ENCODE measurements around the gene KLHL29. TPM values are rescaled to one million over a fixed set of nuclear protein-coding genes. Genes with fewer than 3 reads are reported as not detected.

Gene KLHL29
- total RNA-seq, 1 experiment from 2014 or later: 12.2 TPM

DNA sequence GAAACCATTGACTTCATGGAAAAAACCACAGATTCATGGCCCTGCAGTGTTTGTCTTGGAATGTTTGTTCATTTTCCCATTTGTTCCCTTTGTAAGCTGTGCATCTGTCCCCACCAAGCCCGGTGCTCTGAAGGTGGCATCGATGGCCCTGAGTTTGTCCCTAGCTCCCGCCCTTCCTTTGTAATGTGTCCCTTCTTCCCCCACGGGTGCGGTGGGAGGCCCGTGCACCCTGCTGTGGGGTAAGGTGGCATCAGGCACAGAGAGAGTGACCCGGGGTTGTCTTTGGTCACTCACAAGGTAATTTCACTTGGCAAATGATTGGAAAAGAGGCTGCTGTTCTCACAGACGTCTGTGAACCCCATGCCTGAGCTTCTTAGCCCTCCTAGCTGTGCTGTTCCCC is 28.7 kb downstream of the KLHL29 start:
- POLR2A ChIA-PET (ENCODE audit: low non-redundant PET): no interaction called here
- H3K9me3 ChIP-seq (ENCODE audit: low read depth, low read length, poor library complexity, severe bottlenecking): no peaks in the 10 kb centered on the region
- H3K27me3 ChIP-seq (replicated peaks; ENCODE audit: insufficient read depth, low read depth, low read length, poor library complexity): no peaks in the 10 kb centered on the region
- CTCF ChIA-PET: no interaction called here
- no peak for DNase-seq (ENCODE audit: low spot score)
- H3K4me1 ChIP-seq (ENCODE audit: insufficient read depth, low read length, poor library complexity, severe bottlenecking): peaks cover 16% of the 10 kb centered on the region
- BruUV-seq (replicated peaks): no TSS peak
- no peak overlapping the region for H3K27ac ChIP-seq (ENCODE audit: low read depth, low read length, poor library complexity, severe bottlenecking)
- TF ChIP-seq, protein P1, sequence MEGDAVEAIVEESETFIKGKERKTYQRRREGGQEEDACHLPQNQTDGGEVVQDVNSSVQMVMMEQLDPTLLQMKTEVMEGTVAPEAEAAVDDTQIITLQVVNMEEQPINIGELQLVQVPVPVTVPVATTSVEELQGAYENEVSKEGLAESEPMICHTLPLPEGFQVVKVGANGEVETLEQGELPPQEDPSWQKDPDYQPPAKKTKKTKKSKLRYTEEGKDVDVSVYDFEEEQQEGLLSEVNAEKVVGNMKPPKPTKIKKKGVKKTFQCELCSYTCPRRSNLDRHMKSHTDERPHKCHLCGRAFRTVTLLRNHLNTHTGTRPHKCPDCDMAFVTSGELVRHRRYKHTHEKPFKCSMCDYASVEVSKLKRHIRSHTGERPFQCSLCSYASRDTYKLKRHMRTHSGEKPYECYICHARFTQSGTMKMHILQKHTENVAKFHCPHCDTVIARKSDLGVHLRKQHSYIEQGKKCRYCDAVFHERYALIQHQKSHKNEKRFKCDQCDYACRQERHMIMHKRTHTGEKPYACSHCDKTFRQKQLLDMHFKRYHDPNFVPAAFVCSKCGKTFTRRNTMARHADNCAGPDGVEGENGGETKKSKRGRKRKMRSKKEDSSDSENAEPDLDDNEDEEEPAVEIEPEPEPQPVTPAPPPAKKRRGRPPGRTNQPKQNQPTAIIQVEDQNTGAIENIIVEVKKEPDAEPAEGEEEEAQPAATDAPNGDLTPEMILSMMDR (conservative IDR thresholded peaks at IDR 0.05; ENCODE audit: low read depth, low read length): no peak
- no peak for TF ChIP-seq EZH2 (IDR thresholded peaks at IDR 0.05; ENCODE audit: borderline replicate concordance, low read depth, low read length, poor library complexity, severe bottlenecking)
- H3K36me3 ChIP-seq (ENCODE audit: insufficient read depth, low read length, poor library complexity, severe bottlenecking): no peaks in the 10 kb centered on the region
- intact Hi-C loops (cut with micrococcal nuclease; ENCODE audit: unreplicated experiment): no loop called here
- H3K4me3 ChIP-seq (ENCODE audit: low read depth, low read length, poor library complexity, severe bottlenecking): no peak overlapping the region

- CTCF ChIA-PET: no interaction called here
- Histone ChIP-seq H3K27me3 (replicated peaks; ENCODE audit: insufficient read depth, low read depth, low read length, poor library complexity) (no peaks in the 10 kb centered on the region), H3K9me3 (ENCODE audit: low read depth, low read length, poor library complexity, severe bottlenecking) (no peaks in the 10 kb centered on the region), H3K36me3 (ENCODE audit: insufficient read depth, low read length, poor library complexity, severe bottlenecking) (no peaks in the 10 kb centered on the region), H3K27ac (ENCODE audit: low read depth, low read length, poor library complexity, severe bottlenecking) (no peak overlapping the region), H3K4me3 (ENCODE audit: low read depth, low read length, poor library complexity, severe bottlenecking) (no peak overlapping the region), H3K4me1 (ENCODE audit: insufficient read depth, low read length, poor library complexity, severe bottlenecking) (peaks cover 19% of the 10 kb centered on the region)
- BruUV-seq (replicated peaks): no TSS peak
- POLR2A ChIA-PET (ENCODE audit: low non-redundant PET): no interaction called here
- no peak for DNase-seq (ENCODE audit: low spot score)
- intact Hi-C loops (cut with micrococcal nuclease; ENCODE audit: unreplicated experiment): no loop called here
- no peak for TF ChIP-seq EZH2 (IDR thresholded peaks at IDR 0.05; ENCODE audit: borderline replicate concordance, low read depth, low read length, poor library complexity, severe bottlenecking)
- TF ChIP-seq, protein P1 (conservative IDR thresholded peaks at IDR 0.05; ENCODE audit: low read depth, low read length): no peak
These were observed 29.1 kb downstream of the KLHL29 start for GRCh38 chr2:23414106-23414505.

GRCh38 chr2:23414871-23415270 is 29.9 kb downstream of the KLHL29 start:
- no peaks in the 10 kb centered on the region for H3K9me3 ChIP-seq (ENCODE audit: low read depth, low read length, poor library complexity, severe bottlenecking)
- no peaks in the 10 kb centered on the region for H3K27me3 ChIP-seq (replicated peaks; ENCODE audit: insufficient read depth, low read depth, low read length, poor library complexity)
- TF ChIP-seq, protein P1 (conservative IDR thresholded peaks at IDR 0.05; ENCODE audit: low read depth, low read length): peak; percentile 51
- no peak for TF ChIP-seq EZH2 (IDR thresholded peaks at IDR 0.05; ENCODE audit: borderline replicate concordance, low read depth, low read length, poor library complexity, severe bottlenecking)
- CTCF ChIA-PET: no interaction called here
- no TSS peak for BruUV-seq (replicated peaks)
- POLR2A ChIA-PET (ENCODE audit: low non-redundant PET): interaction anchor here (0.6 kb wide), 1 partner anchor 95 kb away, joined by 3 read pairs; no protein-coding TSS in a partner anchor
- intact Hi-C loops (cut with micrococcal nuclease; ENCODE audit: unreplicated experiment): no loop called here
- no peaks in the 10 kb centered on the region for H3K36me3 ChIP-seq (ENCODE audit: insufficient read depth, low read length, poor library complexity, severe bottlenecking)
- no peak for DNase-seq (ENCODE audit: low spot score)
- peaks cover 19% of the 10 kb centered on the region for H3K4me1 ChIP-seq (ENCODE audit: insufficient read depth, low read length, poor library complexity, severe bottlenecking)
- no peak overlapping the region for H3K27ac ChIP-seq (ENCODE audit: low read depth, low read length, poor library complexity, severe bottlenecking)
- H3K4me3 ChIP-seq (ENCODE audit: low read depth, low read length, poor library complexity, severe bottlenecking): no peak overlapping the region
